Cardiac fibroblast (primary cell): ENCODE results near the gene CCDC32.

Source experiments
- DNase-seq, 2 donors: peaks; one replicate each; pipeline versions ENCODE4 v3.0.0 to v3.0.0-alpha.2; 2010; ENCODE audit warnings: low read depth in 2 of 2
- H3K4me3 ChIP-seq, 2 donors: replicated peaks in 1 of 2; 1 replicate in 1 of 2; 2 replicates in 1 of 2; pipeline ENCODE4 v1.5.1; 2011; ENCODE audit warnings: low read depth in 2 of 2, low read length in 2 of 2, mild to moderate bottlenecking in 2 of 2, moderate library complexity in 1 of 2
- CTCF ChIP-seq: IDR thresholded peaks from one replicate; pipeline ENCODE4 v1.5.1; 2011; ENCODE audit warnings: low read depth, mild to moderate bottlenecking, low read length, inconsistent platforms

The CCDC32 gene

DNA sequence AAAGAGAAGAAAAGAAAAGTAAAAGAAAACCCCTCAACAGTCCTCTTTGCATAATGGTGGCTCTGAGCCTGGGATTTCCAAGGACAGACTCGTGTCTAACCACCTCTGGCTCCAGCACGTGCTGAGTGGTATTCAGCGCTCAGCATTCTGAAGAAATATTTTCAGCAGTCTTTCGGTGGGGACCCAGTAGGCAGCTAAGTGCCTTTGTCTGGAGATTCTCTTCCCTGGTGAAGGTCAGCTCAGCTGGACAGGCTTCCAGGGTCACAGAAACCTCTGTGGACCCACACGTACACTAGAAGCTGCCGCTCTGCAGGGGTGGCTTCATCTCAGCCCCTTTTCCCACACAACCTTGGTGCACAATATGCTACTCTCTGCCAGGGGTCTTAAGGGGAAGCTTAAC lies 36.0 kb downstream of the CCDC32 start:
- no peak for TF ChIP-seq CTCF
- no peak overlapping the region for H3K4me3 ChIP-seq
- no peak for DNase-seq

DNA sequence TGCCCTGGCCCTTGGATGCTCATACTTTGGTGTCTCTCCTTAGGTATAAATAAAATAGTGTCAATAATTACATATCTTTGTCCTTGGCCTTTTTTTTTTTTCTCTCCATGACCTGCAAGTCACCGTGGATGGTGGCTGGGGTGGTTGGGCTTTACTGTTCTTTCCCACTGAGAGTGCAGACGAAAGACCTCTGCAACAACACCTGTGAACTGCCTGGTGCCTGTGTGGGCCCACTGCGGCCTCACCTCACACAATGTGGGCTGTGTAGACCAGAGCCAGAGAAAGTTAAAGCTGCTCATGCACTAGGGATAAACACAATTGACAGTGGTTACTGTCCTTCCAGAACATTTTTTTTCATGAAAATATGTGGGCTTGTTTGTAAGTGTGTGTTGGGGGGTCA lies 39.0 kb downstream of the CCDC32 start:
- H3K4me3 ChIP-seq: no peak overlapping the region
- no peak for DNase-seq
- no peak for TF ChIP-seq CTCF

DNA sequence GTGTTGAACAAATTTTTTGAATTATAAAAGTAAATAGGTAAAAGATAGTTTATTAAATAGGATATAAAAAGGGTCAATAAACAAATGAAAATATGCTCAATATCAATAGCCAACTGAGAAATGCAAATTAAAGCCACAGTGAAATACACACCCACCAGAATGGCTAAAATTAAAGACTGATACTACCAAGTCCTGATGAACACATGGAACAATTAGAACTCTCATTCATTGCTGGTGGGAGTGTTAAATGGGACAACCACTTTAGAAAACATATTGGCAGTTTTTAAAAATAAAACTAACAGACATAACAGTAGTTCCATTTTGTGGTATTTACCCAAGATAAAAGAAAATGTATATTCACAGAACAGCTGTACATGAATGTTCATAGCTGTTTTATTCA lies 41.2 kb downstream of the CCDC32 start:
- H3K4me3 ChIP-seq: no peak overlapping the region
- DNase-seq: no peak
- no peak for TF ChIP-seq CTCF

DNA sequence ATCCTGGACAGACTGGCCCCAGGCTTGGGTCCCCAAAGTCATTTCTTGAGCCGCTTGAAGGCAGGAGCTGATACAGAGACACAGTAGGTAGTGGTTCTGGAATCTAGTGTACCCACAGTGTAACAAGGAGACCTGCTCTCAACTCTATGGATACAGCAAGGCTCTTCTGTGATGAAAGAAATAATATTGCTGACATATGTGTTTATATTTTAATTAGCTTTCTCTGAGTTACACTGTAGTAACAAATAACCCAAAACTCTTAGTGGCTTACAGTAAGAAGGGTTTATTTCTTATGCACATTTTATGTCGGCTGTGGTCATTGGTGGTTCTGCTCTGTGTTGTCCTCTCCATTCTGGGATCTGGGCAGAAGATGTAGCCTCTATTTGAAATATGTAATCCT lies 48.5 kb downstream of the CCDC32 start:
- H3K4me3 ChIP-seq: no peak overlapping the region
- no peak for DNase-seq
- no peak for TF ChIP-seq CTCF

DNA sequence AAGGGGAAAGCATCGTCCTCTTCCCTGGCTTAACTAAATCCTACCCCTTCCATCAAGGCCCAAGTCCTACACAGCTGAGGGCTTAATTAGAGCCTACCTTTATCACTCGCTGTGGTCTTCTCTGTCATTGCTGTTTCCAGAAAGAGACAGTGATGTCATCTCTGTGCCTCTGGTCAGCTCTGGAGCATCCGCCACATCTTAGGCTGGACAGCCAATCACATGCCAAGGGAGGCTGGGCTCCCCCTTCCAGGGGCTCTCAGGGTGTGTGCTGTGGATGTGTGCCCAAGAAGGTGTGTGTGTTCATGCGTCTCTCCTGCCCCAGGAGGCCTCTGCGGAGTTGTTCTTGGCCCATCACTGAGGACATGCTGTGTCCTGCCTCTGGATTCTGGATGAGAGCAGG lies 51.2 kb downstream of the CCDC32 start:
- H3K4me3 ChIP-seq: no peak overlapping the region
- DNase-seq: no peak
- no peak for TF ChIP-seq CTCF

DNA sequence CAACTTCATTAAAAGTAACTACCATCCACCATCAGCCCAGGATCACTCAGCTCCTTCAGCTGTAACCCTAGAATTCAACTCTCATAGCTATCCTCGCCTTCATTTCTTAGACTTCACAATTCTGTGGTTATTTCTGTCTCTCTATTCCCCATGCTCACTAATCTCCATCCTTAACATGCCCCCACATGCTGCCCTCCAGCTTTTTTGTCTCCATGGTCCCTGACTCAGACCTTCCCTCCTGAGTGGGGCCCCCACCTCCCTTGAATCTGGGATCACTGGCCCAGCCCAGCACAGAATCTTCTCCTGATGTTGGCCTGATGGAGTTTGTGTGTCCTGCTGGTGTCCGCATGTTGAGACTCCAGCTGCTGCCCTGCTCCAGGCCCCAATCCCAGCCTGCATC lies 52.4 kb downstream of the CCDC32 start:
- no peak overlapping the region for H3K4me3 ChIP-seq
- no peak for TF ChIP-seq CTCF
- no peak for DNase-seq

DNA sequence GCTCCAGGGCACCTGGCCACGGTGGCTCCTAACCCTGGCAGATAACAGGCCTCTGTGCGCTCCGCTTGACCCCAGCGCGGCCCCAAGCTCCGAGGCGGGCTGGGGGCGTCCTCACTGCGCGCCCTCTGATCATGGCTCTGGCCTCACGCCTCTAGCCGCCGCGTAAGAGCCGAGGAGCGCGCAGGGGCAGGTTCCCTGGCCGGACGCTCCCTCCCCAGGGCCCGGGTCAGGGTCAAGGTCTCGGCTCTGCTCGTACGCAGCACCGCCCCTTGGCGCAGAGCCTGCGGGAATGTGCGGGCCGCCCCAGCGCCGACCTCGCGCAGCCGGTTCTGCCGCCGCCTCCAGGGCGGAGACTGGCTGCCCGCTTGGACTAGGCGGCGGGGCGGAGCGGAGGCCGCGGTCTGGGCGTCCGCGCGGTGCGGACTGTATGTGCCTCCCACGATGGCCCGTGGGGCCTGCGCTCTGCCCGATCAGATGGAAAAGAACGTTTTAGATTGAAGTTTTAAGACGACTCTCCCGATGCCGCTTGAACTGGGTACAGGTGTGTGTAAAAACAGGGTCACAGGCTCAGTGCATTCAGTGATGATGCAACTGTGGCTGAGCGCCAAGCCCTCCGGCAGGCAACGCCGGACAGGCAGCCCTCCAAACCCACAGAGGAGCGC lies 53.2 kb downstream of the CCDC32 start:
- DNase-seq: peak; percentile 38 to 52
- TF ChIP-seq CTCF: no peak
- H3K4me3 ChIP-seq: peak overlapping the region; percentile 55 to 58
